Heart left ventricle (tissue), 16 donors: ENCODE data around the gene TMPRSS4. TPM values are rescaled to one million over a fixed set of nuclear protein-coding genes. Genes with fewer than 3 reads are reported as not detected.
A peak's percentile ranks its signal among the peaks of the same experiment; 100 is the strongest.

Experiments
- ATAC-seq, 4 donors: fragments of 200-7000 bp; cut with Tn5 transposase; one replicate each; pipeline ENCODE4 v1.9.1; 2020 to 2022; ENCODE audit warnings: moderate library complexity in 4 of 4, mild to moderate bottlenecking in 3 of 4, moderate number of reproducible peaks in 1 of 4
- DNase-seq, 5 donors: peaks; one replicate each; pipeline ENCODE4 v3.0.0-alpha.2; 2020
- H3K27ac ChIP-seq, 12 donors: fragments of 200-600 bp; sonication (generic) in 4 of 12; one replicate each; pipeline versions ENCODE4 v1.5.0 to v1.8.0; 2016 to 2022; ENCODE audit warnings: mild to moderate bottlenecking in 2 of 12
- H3K27me3 ChIP-seq, 9 donors: fragments of 200-600 bp; sonication (generic) in 2 of 9; one replicate each; pipeline versions ENCODE4 v1.5.1 to v1.8.0; 2016 to 2022; ENCODE audit warnings: mild to moderate bottlenecking in 3 of 9
- H3K36me3 ChIP-seq, 9 donors: fragments of 200-600 bp; sonication (generic) in 2 of 9; one replicate each; pipeline versions ENCODE4 v1.5.0 to v1.8.0; 2018 to 2022; ENCODE audit warnings: mild to moderate bottlenecking in 2 of 9
- H3K4me1 ChIP-seq, 12 donors: fragments of 200-600 bp; sonication (generic) in 4 of 12; one replicate each; pipeline versions ENCODE4 v1.5.0 to v1.8.0; 2016 to 2022; ENCODE audit warnings: mild to moderate bottlenecking in 3 of 12
- H3K4me3 ChIP-seq, 12 donors: fragments of 200-600 bp; sonication (generic) in 4 of 12; one replicate each; pipeline versions ENCODE4 v1.5.0 to v1.8.0; 2017 to 2022; ENCODE audit warnings: mild to moderate bottlenecking in 9 of 12, moderate library complexity in 4 of 12
- H3K9me3 ChIP-seq, 12 donors: fragments of 200-600 bp; sonication (generic) in 4 of 12; one replicate each; pipeline versions ENCODE4 v1.5.0 to v1.8.0; 2016 to 2022; ENCODE audit warnings: mild to moderate bottlenecking in 1 of 12
- CTCF ChIP-seq, 12 donors: fragments of 200-600 bp; sonication (generic) in 4 of 12; IDR thresholded peaks; one replicate each; pipeline versions ENCODE4 v1.5.0 to v1.8.0; 2018 to 2022; ENCODE audit warnings: antibody characterized with exemption in 12 of 12, mild to moderate bottlenecking in 5 of 12
- POLR2A ChIP-seq, 2 donors: fragments of 450-650 bp; IDR thresholded peaks; one replicate each; pipeline ENCODE4 v1.6.1; 2017; ENCODE audit warnings: antibody characterized with exemption in 2 of 2, mild to moderate bottlenecking in 2 of 2, moderate library complexity in 2 of 2
- WGBS, 4 donors: extraction: QIAGEN DNeasy Blood & Tissue Kit in 2 of 4; methylation state at CpG; one replicate each; pipeline versions ENCODE4 v1.1.5 to v1.1.7; 2013 to 2018; 5-methylcytosine and 5-hydroxymethylcytosine counted together
- intact Hi-C, 10 donors: fragments of 100-400 bp; cut with DNase I; formaldehyde crosslinking; loops; one replicate each; pipeline versions ENCODE4 v1.11.1 to v1.14.2; 2022
- polyA plus RNA-seq, 2 donors: library from polyadenylated mRNA; stranded (reverse); fragments of 200-250 nt; gene quantifications; one replicate each; pipeline ENCODE4 v1.2.3, GENCODE V29; 2013
- total RNA-seq, 9 donors: library from RNA; depleted of rRNA in 2 of 9; stranded (reverse); fragments of >200 nt in 2 of 9; fragmentation: NEBNext Ultra II Directional in 3 of 9; extraction: Animal tissue kit (Norgen Biotek cat#: 25700) in 3 of 9; gene quantifications; one replicate each; pipeline versions ENCODE4 v1.1.0 to v1.2.4, GENCODE V29; 2016 to 2023
- donor health status: ischemic (EF 13 %, LVEDD 7.1; RV severe dilation, severe dysfunction).
- donor health status: healthy with polysubstance abuse.
- donor health status: DM: no; HTN: yes; CAD: no.
- donor health status: DM: no; HTN: no; CAD: no.
- donor health status: ischemic (EF 25% LVEDD 6.9; RV normal size, moderate dysfunction).
- donor health status: ischemic (EF 25% LVEDD 5.7; RV mildly dilated, moderate dysfunction).
- donor health status: healthy.
- donor health status: DM: yes; HTN: yes; CAD: no.
- donor health status: ischemic (EF 35%, LVEDD 5.7; RV mildly dilated, moderate dysfunction).
- donor health status: nonischemic (EF 11% LVEDD 7.7; RV severe dilation, severe dysfunction).
- donor health status: DM: yes; HTN: yes; CAD: no.
- donor health status: PGD.
- donor health status: ischemic (EF 29% LVEDD 5.4; RV normal size, mild dysfunction).
- donor health status: nonischemic (EF 23%, LVEDD 6.1; RV moderate dilation, normal function).

The TMPRSS4 gene
- total and polyA plus RNA-seq, 11 donors: 0.13 to 0.39 (median 0.29) TPM; not detected in 7

GRCh38 chr11:118046964-118047700, 29.7 kb upstream of the TMPRSS4 start:
- ATAC-seq (no peak), DNase-seq (no peak)
- 88 to 93% (median 91%) methylated on average over 8 of the region's 8 CpGs for WGBS, 4 donors
- Histone ChIP-seq H3K27me3 (no peaks in the 10 kb centered on the region), H3K4me1 (peaks cover 0 to 23% (median 0%) of the 10 kb centered on the region in 12 donors), H3K27ac (peak overlapping the region in 1 of 12 donors; percentile 76), H3K36me3 (no peaks in the 10 kb centered on the region), H3K4me3 (no peak overlapping the region), H3K9me3 (no peaks in the 10 kb centered on the region)
- intact Hi-C loops: loop anchor here in 1 of 10 donors (10.0 kb wide), 1 partner anchor 62 kb away; the partner anchor contains the start of gene IL10RA
- TF ChIP-seq CTCF (IDR thresholded peaks at IDR 0.05) (no peak), POLR2A (IDR thresholded peaks at IDR 0.05) (no peak)

- H3K27ac ChIP-seq: no peak overlapping the region
- TF ChIP-seq CTCF (IDR thresholded peaks at IDR 0.05) (no peak), POLR2A (IDR thresholded peaks at IDR 0.05) (no peak)
- H3K36me3 ChIP-seq: no peaks in the 10 kb centered on the region
- H3K9me3 ChIP-seq: no peaks in the 10 kb centered on the region
- DNase-seq: no peak
- intact Hi-C loops: loop anchor here in 1 of 10 donors (10.0 kb wide), 1 partner anchor 63 kb away; the partner anchor contains the start of gene IL10RA
- H3K27me3 ChIP-seq: no peaks in the 10 kb centered on the region
- ATAC-seq: no peak
- no peak overlapping the region for H3K4me3 ChIP-seq
- peaks cover 0 to 29% (median 0%) of the 10 kb centered on the region in 12 donors for H3K4me1 ChIP-seq
- WGBS, 4 donors: 73 to 84% (median 77%) methylated on average over 4 of the region's 4 CpGs
Measured at GRCh38 chr11:118047749-118048148, 29.1 kb upstream of the TMPRSS4 start.

- Histone ChIP-seq H3K4me3 (no peak overlapping the region), H3K36me3 (no peaks in the 10 kb centered on the region), H3K27ac (no peak overlapping the region), H3K4me1 (peaks cover 0 to 32% (median 0%) of the 10 kb centered on the region in 12 donors), H3K9me3 (no peaks in the 10 kb centered on the region), H3K27me3 (no peaks in the 10 kb centered on the region)
- intact Hi-C loops: loop anchor here in 1 of 10 donors (10.0 kb wide), 1 partner anchor 64 kb away; the partner anchor contains the start of gene IL10RA
- TF ChIP-seq POLR2A (IDR thresholded peaks at IDR 0.05) (no peak), CTCF (IDR thresholded peaks at IDR 0.05) (no peak)
- WGBS, 4 donors: 73 to 76% (median 74%) methylated on average over 11 of the region's 11 CpGs
- ATAC-seq (no peak), DNase-seq (no peak)
Measured at GRCh38 chr11:118048472-118049370, 28.2 kb upstream of the TMPRSS4 start.

- Histone ChIP-seq H3K4me3 (no peak overlapping the region), H3K9me3 (no peaks in the 10 kb centered on the region), H3K4me1 (peaks cover 0 to 32% (median 0%) of the 10 kb centered on the region in 12 donors), H3K36me3 (no peaks in the 10 kb centered on the region), H3K27me3 (no peaks in the 10 kb centered on the region), H3K27ac (no peak overlapping the region)
- DNase-seq (no peak), ATAC-seq (no peak)
- no peak for TF ChIP-seq POLR2A (IDR thresholded peaks at IDR 0.05)
- no peak for TF ChIP-seq CTCF (IDR thresholded peaks at IDR 0.05)
- 88 to 95% (median 94%) methylated on average over 6 of the region's 6 CpGs for WGBS, 4 donors
- intact Hi-C loops: loop anchor here (5.0 to 10.0 kb wide), 14 partner anchors 65 to 625 kb away; partner anchors contain the start of genes FXYD2 (in 2 of the 10) and IL10RA (in 1 of the 10)
Measured at GRCh38 chr11:118049771-118050170, 27.1 kb upstream of the TMPRSS4 start.
